GM23248 (cell line): ENCODE data around the gene GPC3.

Experiments used
- EZH2 ChIP-seq: fragments of 200-600 bp; sonication (generic); IDR thresholded peaks from 2 replicates; pipeline ENCODE4 v1.6.1; 2018; ENCODE audit warnings: antibody characterized with exemption, mild to moderate bottlenecking; ENCODE audit not compliant: insufficient read depth, poor library complexity, severe bottlenecking
- EZH2phosphoT487 ChIP-seq: fragments of 200-600 bp; sonication (generic); IDR thresholded peaks from 2 replicates; pipeline ENCODE4 v1.6.1; 2018; ENCODE audit warnings: antibody characterized with exemption, moderate library complexity, mild to moderate bottlenecking, low read depth; ENCODE audit not compliant: insufficient read depth

DNA sequence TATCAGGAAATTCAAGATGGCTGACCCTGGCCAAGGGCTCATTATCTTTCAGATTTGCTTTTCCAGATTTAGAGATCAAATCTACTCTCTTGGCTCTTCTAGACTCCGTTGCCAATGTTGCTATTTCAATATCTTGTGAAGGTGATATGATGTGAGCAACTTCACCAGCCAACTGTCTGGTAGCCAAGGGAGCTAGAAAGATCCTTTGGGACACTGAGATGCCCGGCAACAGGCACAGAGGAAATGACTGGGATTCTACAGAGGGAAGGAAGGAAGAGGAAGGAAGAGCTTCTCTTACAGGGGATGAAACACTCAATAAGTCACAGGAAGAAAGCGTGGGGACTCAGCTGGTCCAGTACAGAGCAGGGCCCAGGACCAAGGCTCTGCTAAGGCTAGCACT, 448.3 kb downstream of the GPC3 start:
- TF ChIP-seq EZH2 (no peak), EZH2phosphoT487 (no peak)
